NCI-H2107 treated with DMSO at 0.1 percent for 48 hours (cell line): ENCODE results near the gene SEBOX.

Experiments
- DNase-seq: peaks from one replicate; lab custom pipeline; 2025; ENCODE audit not compliant: unreplicated experiment; lab: John Stamatoyannopoulos, UW

The SEBOX gene

GRCh38 chr17:28324267-28324745 lies 40.7 kb downstream of the SEBOX start:
- DNase-seq, result no peak

GRCh38 chr17:28320215-28321061 lies 44.6 kb downstream of the SEBOX start:
- no peak for DNase-seq

- DNase-seq, result no peak
Measured at GRCh38 chr17:28319598-28319935, 45.4 kb downstream of the SEBOX start.

- peak; percentile 94 for DNase-seq
Measured at GRCh38 chr17:28318759-28319597, 46.0 kb downstream of the SEBOX start, which contains the start of gene TMEM97. TMEM97 (plus strand) TSS chr17:28319200; CDS start chr17:28319240, 40 bp downstream.

GRCh38 chr17:28317966-28318758 lies 46.8 kb downstream of the SEBOX start:
- DNase-seq, result no peak

- DNase-seq, result no peak
Measured at GRCh38 chr17:28317099-28317965, 47.7 kb downstream of the SEBOX start.

- DNase-seq, result no peak
Measured at GRCh38 chr17:28315846-28316705, 48.9 kb downstream of the SEBOX start.

- DNase-seq, result no peak
Measured at GRCh38 chr17:28313841-28314240, 51.2 kb downstream of the SEBOX start.
